ENCODE measurements around the gene ST3GAL3.
"Not testable (repeated sequence)": the region's sequence is repeated elsewhere in the genome, so short reads cannot be mapped to it uniquely, and the experiment has no call there.

The ST3GAL3 gene

GRCh38 chr1:43822040-43822690 lies 114.8 kb downstream of the ST3GAL3 start:
- peak; percentile 91 for DNase-seq (ENCODE audit: low spot score)

- DNase-seq (ENCODE audit: low spot score), result no peak
Observed at GRCh38 chr1:43824795-43825194, 117.5 kb downstream of the ST3GAL3 start.

DNA sequence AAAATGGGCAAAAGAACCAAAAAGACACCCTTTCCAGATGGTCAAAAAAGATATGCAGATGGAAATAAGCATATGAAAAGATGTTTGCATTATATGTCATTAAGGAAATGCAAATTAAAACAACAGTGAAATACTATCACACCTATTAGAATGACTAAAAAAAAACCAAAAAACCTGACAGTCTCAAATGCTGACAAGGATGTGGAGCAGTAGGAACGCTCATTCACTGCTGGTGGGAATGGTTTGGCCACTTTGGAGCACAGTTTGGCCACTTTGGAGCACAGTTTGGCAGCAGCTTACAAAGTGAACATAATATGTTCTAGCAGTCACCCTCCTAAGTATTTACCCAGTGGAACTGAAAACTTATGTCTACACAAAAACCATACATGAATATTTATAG lies 121.2 kb downstream of the ST3GAL3 start:
- no peak for DNase-seq (ENCODE audit: low spot score)

DNA sequence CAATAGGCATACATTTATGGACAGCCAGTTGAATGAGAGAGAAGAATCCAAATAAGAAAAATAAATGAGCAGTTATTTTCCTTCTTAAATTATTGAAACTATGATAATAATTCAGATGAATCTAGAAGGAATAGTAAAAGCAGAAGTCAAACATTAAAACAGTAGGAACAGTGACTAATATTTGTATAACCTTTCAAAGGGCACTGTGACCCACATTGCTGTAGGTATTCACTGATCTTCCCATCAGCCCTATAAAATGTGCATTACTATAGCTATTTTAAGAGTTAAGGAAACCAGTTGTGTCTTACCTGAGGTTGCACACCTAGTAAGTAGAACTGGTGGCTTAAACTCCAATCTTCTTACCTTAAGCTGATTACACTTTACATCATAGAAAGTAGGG lies 123.5 kb downstream of the ST3GAL3 start:
- DNase-seq (ENCODE audit: low spot score), result no peak

- no peak for DNase-seq (ENCODE audit: low spot score)
Observed at GRCh38 chr1:43831851-43832250, 124.5 kb downstream of the ST3GAL3 start.

DNA sequence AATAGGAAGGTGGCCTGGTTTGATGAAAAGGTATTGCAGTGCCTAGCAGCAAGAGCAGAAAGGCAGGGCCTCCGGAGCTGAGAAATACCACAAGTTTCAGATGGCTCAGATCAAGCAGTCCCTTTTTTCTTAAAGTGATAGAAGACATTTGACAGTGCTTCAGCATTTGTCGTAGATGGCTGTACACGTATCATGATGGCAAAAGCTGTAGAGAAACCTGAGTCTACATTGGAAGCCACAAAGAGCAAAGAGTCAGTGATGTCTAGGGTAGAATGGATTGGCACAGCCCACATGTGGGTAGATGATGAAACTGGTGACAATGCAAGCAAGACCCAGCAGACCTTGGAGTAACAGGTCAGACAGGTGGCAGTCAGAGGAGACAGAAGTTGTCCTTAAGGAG lies 124.9 kb downstream of the ST3GAL3 start:
- DNase-seq (ENCODE audit: low spot score), result no peak

GRCh38 chr1:43832998-43833397 lies 125.7 kb downstream of the ST3GAL3 start:
- DNase-seq (ENCODE audit: low spot score), result no peak

DNA sequence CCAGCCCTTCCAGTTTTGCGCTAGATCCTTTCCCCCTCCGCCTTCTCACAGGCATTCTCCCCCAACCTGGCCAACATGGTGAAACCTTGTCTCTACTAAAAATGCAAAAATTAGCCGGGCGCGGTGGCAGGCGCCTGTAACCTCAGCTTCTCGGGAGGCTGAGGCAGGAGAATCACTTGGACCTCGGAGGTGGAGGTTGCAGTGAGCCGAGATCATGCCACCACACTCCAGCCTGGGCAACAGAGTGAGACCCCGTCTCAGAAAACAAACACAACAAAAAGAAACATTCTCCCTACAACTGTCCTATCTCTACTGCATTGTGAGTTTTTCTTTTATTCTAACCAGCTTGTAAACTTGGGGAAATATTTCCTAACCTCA lies 126.6 kb downstream of the ST3GAL3 start:
- not testable (repeated sequence) for DNase-seq (ENCODE audit: low spot score)

- peak; percentile 72 for DNase-seq (ENCODE audit: low spot score)
Observed at GRCh38 chr1:43834280-43835081, 127.1 kb downstream of the ST3GAL3 start.

- peak; percentile 89 for DNase-seq (ENCODE audit: low spot score)
Observed at GRCh38 chr1:43835082-43836021, 128.0 kb downstream of the ST3GAL3 start.

DNA sequence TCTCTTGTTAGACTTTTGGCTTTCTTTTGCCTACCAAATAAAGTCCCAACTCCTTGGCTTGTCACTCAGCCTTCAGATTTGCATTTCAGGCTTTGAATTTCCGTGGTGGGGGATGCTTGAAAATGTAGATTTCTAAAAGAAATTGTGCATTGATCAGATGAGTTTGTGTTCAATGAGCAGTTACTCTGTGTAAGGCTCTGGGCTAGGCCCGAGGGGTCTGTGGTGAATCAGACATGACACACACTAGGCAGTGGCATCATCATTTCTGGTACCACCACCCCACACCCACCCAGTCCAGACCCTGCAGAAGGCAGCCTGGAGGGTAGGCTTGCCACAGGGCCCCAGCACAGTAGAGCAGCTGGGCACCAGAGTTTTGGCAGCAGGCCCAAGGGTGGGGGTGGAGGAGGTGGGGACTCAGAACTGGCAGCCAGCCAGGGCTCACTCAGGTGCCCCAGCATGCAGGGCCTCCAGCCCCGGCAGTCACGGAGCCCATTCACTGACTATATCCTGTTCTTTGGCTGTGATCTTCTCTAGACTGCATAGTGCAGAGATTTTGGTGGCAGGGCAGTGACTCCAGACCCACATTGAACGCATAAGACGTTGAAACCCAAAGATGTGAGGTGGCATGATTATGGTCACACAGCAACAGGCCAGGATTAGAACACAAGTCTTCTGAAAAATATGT lies 129.1 kb downstream of the ST3GAL3 start:
- DNase-seq (ENCODE audit: low spot score), result peak; percentile 14

GRCh38 chr1:43839056-43839455 lies 131.7 kb downstream of the ST3GAL3 start:
- DNase-seq (ENCODE audit: low spot score), result no peak

DNA sequence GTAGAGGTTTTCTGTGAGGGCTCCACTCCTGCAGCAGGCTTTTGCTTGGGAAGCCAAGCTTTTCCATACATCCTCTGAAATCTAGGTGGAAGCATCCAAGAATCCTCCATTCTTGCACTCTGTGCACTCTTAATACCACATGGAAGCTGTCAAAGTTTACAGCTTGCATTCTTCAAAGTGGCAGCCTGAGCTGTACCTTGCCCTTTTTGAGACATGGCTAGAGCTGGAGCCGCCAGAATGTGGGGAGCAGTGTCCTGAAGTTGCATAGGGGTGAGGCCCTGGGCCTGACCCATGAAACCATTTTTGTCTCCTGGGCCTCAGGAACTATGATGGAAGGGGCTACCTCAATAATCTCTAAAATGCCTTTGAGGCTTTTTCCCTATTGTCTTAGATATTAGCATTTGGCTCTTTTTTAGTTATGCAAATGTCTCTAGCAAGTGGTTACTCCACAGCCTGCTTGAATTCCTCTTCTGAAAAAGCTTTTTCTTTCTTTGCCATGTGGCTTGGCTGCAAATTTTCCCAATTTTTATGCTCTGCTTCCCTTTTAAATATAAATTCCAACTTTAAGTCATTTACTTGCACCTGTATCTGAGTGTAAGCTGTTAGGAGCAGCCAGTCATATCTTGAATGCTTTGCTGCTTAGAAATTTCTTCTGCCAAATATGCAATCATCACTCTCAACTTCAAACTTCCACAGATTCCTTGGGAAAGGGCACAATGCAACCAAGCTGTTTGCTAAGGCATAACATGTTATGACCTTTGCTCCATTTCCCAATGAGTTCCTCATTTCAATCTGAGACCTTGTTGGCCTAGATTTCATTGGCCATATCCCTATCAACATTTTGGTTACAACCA lies 134.2 kb downstream of the ST3GAL3 start:
- DNase-seq (ENCODE audit: low spot score), result no peak

DNA sequence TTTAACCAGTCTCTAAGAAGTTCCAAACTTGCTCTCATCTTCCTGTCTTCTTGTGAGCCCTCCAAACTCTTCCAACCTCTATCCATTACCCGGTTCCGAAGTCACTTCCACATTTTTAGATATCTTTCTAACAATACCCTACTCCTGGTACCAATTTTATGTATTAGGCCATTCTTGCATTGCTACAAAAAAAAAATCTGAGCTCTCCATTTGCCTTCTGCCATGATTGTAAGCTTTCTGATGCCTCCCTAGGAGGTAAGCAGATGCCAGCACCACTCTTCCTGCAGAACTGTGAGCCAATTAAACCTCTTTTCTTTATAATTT lies 134.8 kb downstream of the ST3GAL3 start:
- no peak for DNase-seq (ENCODE audit: low spot score)

DNA sequence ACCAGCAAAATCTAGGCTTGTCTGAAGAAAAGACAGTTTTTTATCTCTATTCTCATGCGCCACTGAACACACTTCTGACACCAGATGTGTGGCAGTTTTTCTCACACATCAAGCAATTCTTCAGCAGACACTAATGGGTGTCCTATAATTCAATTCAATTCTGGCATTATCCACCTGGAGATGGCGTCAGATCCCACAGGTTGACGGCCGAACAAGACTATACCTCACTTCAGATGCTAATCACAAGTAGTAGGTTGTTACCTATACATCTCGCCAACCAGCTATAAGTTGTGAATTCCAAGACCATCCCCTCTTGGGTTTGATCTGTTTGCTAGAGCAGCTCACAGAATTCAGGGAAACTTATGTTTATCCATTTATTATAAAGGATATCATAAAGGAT lies 136.3 kb downstream of the ST3GAL3 start:
- no peak for DNase-seq (ENCODE audit: low spot score)

- no peak for DNase-seq (ENCODE audit: low spot score)
Observed at GRCh38 chr1:43844114-43844513, 136.8 kb downstream of the ST3GAL3 start.

DNA sequence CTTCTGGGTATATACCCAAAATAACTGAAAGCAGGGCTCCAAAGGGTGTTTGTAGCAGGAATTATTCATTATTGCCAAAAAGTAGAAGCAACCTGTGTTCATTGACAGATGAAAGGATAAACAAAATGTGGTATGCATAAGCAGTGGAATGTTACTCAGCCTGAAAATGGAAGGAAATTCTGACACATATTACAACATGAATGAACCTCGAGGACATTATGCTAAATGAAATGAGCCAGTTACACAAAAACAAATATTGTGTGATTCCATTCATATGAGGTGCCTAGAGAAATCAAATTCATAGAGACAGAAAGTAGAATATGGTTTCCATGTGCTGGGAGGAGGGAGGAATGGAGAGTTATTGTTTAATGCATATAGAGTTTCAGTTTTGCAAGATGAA lies 140.0 kb downstream of the ST3GAL3 start:
- DNase-seq (ENCODE audit: low spot score), result no peak

- DNase-seq (ENCODE audit: low spot score), result no peak
Observed at GRCh38 chr1:43847882-43848281, 140.5 kb downstream of the ST3GAL3 start.

DNA sequence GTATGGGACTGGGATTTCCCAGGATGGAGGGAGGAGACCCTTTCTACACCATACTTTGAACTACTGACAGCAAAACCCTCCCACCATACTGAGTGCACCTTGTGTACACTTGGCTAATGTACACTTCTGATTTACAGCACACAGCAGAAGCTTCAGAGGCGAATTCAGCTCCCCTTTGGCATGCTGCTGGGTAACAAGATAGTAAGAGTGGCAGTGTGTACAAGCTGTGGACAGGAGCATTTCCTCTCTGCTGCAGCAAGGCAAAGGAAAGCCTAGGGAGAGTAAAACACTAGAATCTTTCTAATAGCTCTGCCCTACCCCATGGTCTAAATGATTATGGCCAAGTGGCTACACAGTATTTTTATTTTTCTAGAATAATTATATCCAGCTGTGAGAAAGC lies 142.3 kb downstream of the ST3GAL3 start:
- DNase-seq (ENCODE audit: low spot score), result no peak

- DNase-seq (ENCODE audit: low spot score), result no peak
Observed at GRCh38 chr1:43850591-43851233, 143.4 kb downstream of the ST3GAL3 start.
